HEK293 (cell line): Measurements from ENCODE around the gene AGPAT4.

Experiments
- CTCF ChIA-PET: fragments of 350-600 bp; formaldehyde crosslinking; extraction: SDS; loops from one replicate; lab custom pipeline; 2021; ENCODE audit warnings: antibody characterized with exemption; lab: Yijun Ruan, JAX
- POLR2A ChIA-PET: fragments of 300-600 bp; formaldehyde crosslinking; extraction: SDS; loops from one replicate; lab custom pipeline; 2020; ENCODE audit warnings: antibody characterized with exemption, inconsistent platforms; lab: Yijun Ruan, JAX
- H3K27ac ChIP-seq: fragments of 200-500 bp; sonication (Bioruptor generic); 2 replicates; pipeline ENCODE4 v1.5.1; 2014; ENCODE audit warnings: low read depth, low read length, control low read depth, inconsistent platforms; ENCODE audit errors: extremely low read depth
- H3K36me3 ChIP-seq, 2 experiments: fragments of 200-500 bp in 1 of 2; sonication (Bioruptor generic) in 1 of 2; 1 replicate in 1 of 2; 2 replicates in 1 of 2; pipeline ENCODE4 v1.5.1; 2014 to 2017; ENCODE audit warnings: inconsistent platforms in 2 of 2, low read length in 2 of 2; ENCODE audit not compliant: control insufficient read depth in 2 of 2, insufficient read depth in 1 of 2
- H3K4me1 ChIP-seq: fragments of 200-500 bp; sonication (Bioruptor generic); 2 replicates; pipeline ENCODE4 v1.5.1; 2014; ENCODE audit warnings: mild to moderate bottlenecking, low read length, inconsistent platforms; ENCODE audit not compliant: control insufficient read depth, insufficient read depth
- H3K4me3 ChIP-seq: 2 replicates; pipeline ENCODE4 v1.5.1; 2011; ENCODE audit warnings: low read depth, mild to moderate bottlenecking, control low read depth, low read length, moderate library complexity
- H3K9me3 ChIP-seq: fragments of 200-500 bp; sonication (Bioruptor generic); 2 replicates; pipeline ENCODE4 v1.5.1; 2014; ENCODE audit warnings: low read depth, low read length, inconsistent platforms; ENCODE audit not compliant: control insufficient read depth, insufficient read depth
- ZNF174 ChIP-seq: fragments of 450-650 bp; formaldehyde crosslinking; IDR thresholded peaks from 2 replicates; pipeline ENCODE4 v1.5.0; 2017; ENCODE audit warnings: missing biosample characterization, mild to moderate bottlenecking, missing genetic modification characterization
- ZNF211 ChIP-seq: fragments of 450-650 bp; formaldehyde crosslinking; IDR thresholded peaks from 2 replicates; pipeline ENCODE4 v1.5.1; 2016; ENCODE audit warnings: low read depth, missing biosample characterization, missing genetic modification characterization
- ZNF610 ChIP-seq: fragments of 450-650 bp; formaldehyde crosslinking; IDR thresholded peaks from 2 replicates; pipeline ENCODE4 v1.5.1; 2016; ENCODE audit warnings: missing biosample characterization, missing genetic modification characterization, borderline replicate concordance
- TF ChIP-seq, protein P1 (sequence below): fragments of 450-650 bp; formaldehyde crosslinking; IDR thresholded peaks from 2 replicates; pipeline ENCODE4 v1.5.0; 2017; ENCODE audit warnings: missing biosample characterization, missing genetic modification characterization, borderline replicate concordance

The AGPAT4 gene

DNA sequence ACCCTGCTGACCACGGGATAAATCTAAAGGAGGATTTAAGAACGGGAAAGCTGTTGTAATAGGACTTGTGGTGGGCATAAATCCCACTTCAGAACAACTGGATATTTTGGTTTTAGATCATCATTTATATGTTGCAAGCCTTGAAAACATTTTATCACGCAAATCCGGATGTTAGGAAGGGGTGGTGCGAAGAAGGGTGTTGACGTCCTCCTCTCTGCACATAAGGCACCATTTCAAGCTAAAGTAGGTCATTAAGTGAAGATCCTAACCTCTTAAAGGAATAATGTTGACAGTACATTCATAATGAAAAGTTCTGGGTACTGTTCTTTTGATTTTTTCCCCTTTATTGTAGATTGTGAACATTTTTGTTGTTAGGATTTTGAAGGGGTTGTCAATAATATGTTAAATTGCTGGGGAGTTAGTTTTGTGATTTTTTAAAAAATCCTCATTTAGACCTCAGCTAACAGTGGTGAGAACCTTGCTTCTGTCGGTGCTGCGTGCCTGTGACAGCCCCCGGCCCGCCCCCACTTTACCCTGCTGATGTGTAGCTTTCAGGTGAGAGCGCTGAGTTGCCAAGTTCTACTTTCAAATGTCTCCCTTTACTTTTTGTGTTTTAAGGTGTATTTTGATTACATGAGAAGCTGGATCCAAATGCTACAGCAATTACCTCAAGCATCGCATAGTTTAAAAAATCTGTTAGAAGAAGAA, 193.4 kb downstream of the AGPAT4 start:
- Histone ChIP-seq H3K36me3 (peaks cover 9 to 57% of the 10 kb centered on the region in 2 experiments; a peak in 2 of 3 replicates), H3K27ac (no peak overlapping the region), H3K4me1 (no peaks in the 10 kb centered on the region), H3K9me3 (no peaks in the 10 kb centered on the region), H3K4me3 (no peak overlapping the region)
- TF ChIP-seq ZNF211 (tag by site-specific recombination): no peak
- TF ChIP-seq ZNF610 (tag by site-specific recombination): no peak
- TF ChIP-seq ZNF174 (tag by site-specific recombination): no peak
- TF ChIP-seq, protein P1, sequence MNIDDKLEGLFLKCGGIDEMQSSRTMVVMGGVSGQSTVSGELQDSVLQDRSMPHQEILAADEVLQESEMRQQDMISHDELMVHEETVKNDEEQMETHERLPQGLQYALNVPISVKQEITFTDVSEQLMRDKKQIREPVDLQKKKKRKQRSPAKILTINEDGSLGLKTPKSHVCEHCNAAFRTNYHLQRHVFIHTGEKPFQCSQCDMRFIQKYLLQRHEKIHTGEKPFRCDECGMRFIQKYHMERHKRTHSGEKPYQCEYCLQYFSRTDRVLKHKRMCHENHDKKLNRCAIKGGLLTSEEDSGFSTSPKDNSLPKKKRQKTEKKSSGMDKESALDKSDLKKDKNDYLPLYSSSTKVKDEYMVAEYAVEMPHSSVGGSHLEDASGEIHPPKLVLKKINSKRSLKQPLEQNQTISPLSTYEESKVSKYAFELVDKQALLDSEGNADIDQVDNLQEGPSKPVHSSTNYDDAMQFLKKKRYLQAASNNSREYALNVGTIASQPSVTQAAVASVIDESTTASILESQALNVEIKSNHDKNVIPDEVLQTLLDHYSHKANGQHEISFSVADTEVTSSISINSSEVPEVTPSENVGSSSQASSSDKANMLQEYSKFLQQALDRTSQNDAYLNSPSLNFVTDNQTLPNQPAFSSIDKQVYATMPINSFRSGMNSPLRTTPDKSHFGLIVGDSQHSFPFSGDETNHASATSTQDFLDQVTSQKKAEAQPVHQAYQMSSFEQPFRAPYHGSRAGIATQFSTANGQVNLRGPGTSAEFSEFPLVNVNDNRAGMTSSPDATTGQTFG (tag by site-specific recombination): no peak
- POLR2A ChIA-PET: interaction anchor here (1.1 kb wide), 1 partner anchor 14 kb away, joined by 3 read pairs; no protein-coding TSS in a partner anchor
- CTCF ChIA-PET: interaction anchor here (0.5 to 1.2 kb wide), 4 partner anchors 11 to 292 kb away, joined by 3 to 7 read pairs (median 4); no protein-coding TSS in a partner anchor
